Measurements from ENCODE around the gene PUM1. TPM values are rescaled to one million over a fixed set of nuclear protein-coding genes. Genes with fewer than 3 reads are reported as not detected.

Gene PUM1
- total RNA-seq, 1 experiment from 2014 or later: 109 TPM

GRCh38 chr1:31043631-31044030 lies 21.9 kb downstream of the PUM1 start:
- TSS peak; percentile 58 for BruUV-seq (replicated peaks)
- POLR2A ChIA-PET: no interaction called here
- H3K4me1 ChIP-seq (ENCODE audit: control insufficient read depth, insufficient read depth, low read length): peaks cover 4% of the 10 kb centered on the region; the same call in 1 of the 2 replicates
- H3K4me3 ChIP-seq (ENCODE audit: low read depth in 2 of 2, low read length in 2 of 2): no peak overlapping the region
- H3K27ac ChIP-seq (ENCODE audit: low read length): no peak overlapping the region
- ATAC-seq (no peak), DNase-seq (ENCODE audit: low read depth, low spot score) (no peak)
- in situ Hi-C loops (cut with HindIII; ENCODE audit: low pct_unique_long_range_greater_than_20kb, low sequenced_read_pairs) (no loop called here), intact Hi-C loops (cut with micrococcal nuclease; ENCODE audit: unreplicated experiment) (no loop called here)
- no peaks in the 10 kb centered on the region for H3K27me3 ChIP-seq (ENCODE audit: control insufficient read depth, insufficient read depth, low read length)
- H3K9me3 ChIP-seq (ENCODE audit: control insufficient read depth, insufficient read depth, low read depth, low read length): no peaks in the 10 kb centered on the region
- TF ChIP-seq REST (IDR thresholded peaks at IDR 0.05; ENCODE audit: insufficient read depth in 1 of 2, low read depth in 2 of 2, low read length in 1 of 2) (no peak), CTCF (IDR thresholded peaks at IDR 0.05) (no peak), SIN3A (IDR thresholded peaks at IDR 0.05; ENCODE audit: borderline replicate concordance, insufficient read depth, low read depth, low read length) (no peak), TCF7L2 (IDR thresholded peaks at IDR 0.05; ENCODE audit: low read depth, low read length) (no peak), POLR2AphosphoS5 (IDR thresholded peaks at IDR 0.05; ENCODE audit: low read depth, low read length) (no peak)
- CTCF ChIA-PET: no interaction called here
- H3K36me3 ChIP-seq (ENCODE audit: control insufficient read depth, insufficient read depth, low read length): no peaks in the 10 kb centered on the region; the same call in 1 of the 2 replicates

GRCh38 chr1:31042656-31043055 lies 22.9 kb downstream of the PUM1 start:
- Histone ChIP-seq H3K4me3 (ENCODE audit: low read depth in 2 of 2, low read length in 2 of 2) (no peak overlapping the region), H3K9me3 (ENCODE audit: control insufficient read depth, insufficient read depth, low read depth, low read length) (no peaks in the 10 kb centered on the region), H3K27me3 (ENCODE audit: control insufficient read depth, insufficient read depth, low read length) (no peaks in the 10 kb centered on the region), H3K36me3 (ENCODE audit: control insufficient read depth, insufficient read depth, low read length) (no peaks in the 10 kb centered on the region; the same call in 1 of the 2 replicates), H3K4me1 (ENCODE audit: control insufficient read depth, insufficient read depth, low read length) (peaks cover 4% of the 10 kb centered on the region; the same call in 1 of the 2 replicates), H3K27ac (ENCODE audit: low read length) (no peak overlapping the region)
- BruUV-seq (replicated peaks): no TSS peak
- ATAC-seq (no peak), DNase-seq (ENCODE audit: low read depth, low spot score) (no peak)
- intact Hi-C loops (cut with micrococcal nuclease; ENCODE audit: unreplicated experiment) (no loop called here), in situ Hi-C loops (cut with HindIII; ENCODE audit: low pct_unique_long_range_greater_than_20kb, low sequenced_read_pairs) (no loop called here)
- TF ChIP-seq TCF7L2 (IDR thresholded peaks at IDR 0.05; ENCODE audit: low read depth, low read length) (no peak), POLR2AphosphoS5 (IDR thresholded peaks at IDR 0.05; ENCODE audit: low read depth, low read length) (no peak), CTCF (IDR thresholded peaks at IDR 0.05) (no peak), REST (IDR thresholded peaks at IDR 0.05; ENCODE audit: insufficient read depth in 1 of 2, low read depth in 2 of 2, low read length in 1 of 2) (no peak), SIN3A (IDR thresholded peaks at IDR 0.05; ENCODE audit: borderline replicate concordance, insufficient read depth, low read depth, low read length) (no peak)
- ChIA-PET POLR2A (no interaction called here), CTCF (no interaction called here)

All from Panc1 (cell line).